Measurements from ENCODE around the gene CAP1.

CAP1 gene

GRCh38 chr1:40059960-40060750 lies 19.6 kb downstream of the CAP1 start:
- Histone ChIP-seq H3K4me3 (ENCODE audit: low read depth in 1 of 2, low read length in 2 of 2) (peak overlapping the region in 1 of 2 donors; percentile 14), H3K27me3 (ENCODE audit: low read depth, low read length) (no peaks in the 10 kb centered on the region), H3K9me3 (ENCODE audit: control insufficient read depth in 1 of 2, low read length in 2 of 2) (no peaks in the 10 kb centered on the region), H3K27ac (ENCODE audit: low read length) (peak overlapping the region; percentile 62), H3K36me3 (ENCODE audit: control insufficient read depth in 1 of 2, insufficient read depth in 2 of 2, low read length in 2 of 2) (peaks cover 40 to 48% of the 10 kb centered on the region in 2 donors), H3K4me1 (ENCODE audit: control insufficient read depth in 1 of 2, insufficient read depth in 2 of 2, low read length in 2 of 2) (peaks cover 22 to 55% of the 10 kb centered on the region in 2 donors)

GRCh38 chr1:40064797-40065499 lies 24.4 kb downstream of the CAP1 start:
- H3K36me3 ChIP-seq (ENCODE audit: control insufficient read depth in 1 of 2, insufficient read depth in 2 of 2, low read length in 2 of 2) = peaks cover 72 to 82% of the 10 kb centered on the region in 2 donors
- peak overlapping the region; percentile 47 for H3K27ac ChIP-seq (ENCODE audit: low read length)
- no peaks in the 10 kb centered on the region for H3K27me3 ChIP-seq (ENCODE audit: low read depth, low read length)
- H3K4me3 ChIP-seq (ENCODE audit: low read depth in 1 of 2, low read length in 2 of 2) = no peak overlapping the region
- no peaks in the 10 kb centered on the region for H3K9me3 ChIP-seq (ENCODE audit: control insufficient read depth in 1 of 2, low read length in 2 of 2)
- H3K4me1 ChIP-seq (ENCODE audit: control insufficient read depth in 1 of 2, insufficient read depth in 2 of 2, low read length in 2 of 2) = peaks cover 3 to 18% of the 10 kb centered on the region in 2 donors

GRCh38 chr1:40067023-40067422 lies 26.5 kb downstream of the CAP1 start:
- Histone ChIP-seq H3K4me1 (ENCODE audit: control insufficient read depth in 1 of 2, insufficient read depth in 2 of 2, low read length in 2 of 2) (peaks cover 0 to 5% of the 10 kb centered on the region in 2 donors), H3K36me3 (ENCODE audit: control insufficient read depth in 1 of 2, insufficient read depth in 2 of 2, low read length in 2 of 2) (peaks cover 75 to 85% of the 10 kb centered on the region in 2 donors), H3K4me3 (ENCODE audit: low read depth in 1 of 2, low read length in 2 of 2) (no peak overlapping the region), H3K27ac (ENCODE audit: low read length) (peak overlapping the region; percentile 25), H3K27me3 (ENCODE audit: low read depth, low read length) (no peaks in the 10 kb centered on the region), H3K9me3 (ENCODE audit: control insufficient read depth in 1 of 2, low read length in 2 of 2) (no peaks in the 10 kb centered on the region)

- H3K4me3 ChIP-seq (ENCODE audit: low read depth in 1 of 2, low read length in 2 of 2) = no peak overlapping the region
- peaks cover 79 to 90% of the 10 kb centered on the region in 2 donors for H3K36me3 ChIP-seq (ENCODE audit: control insufficient read depth in 1 of 2, insufficient read depth in 2 of 2, low read length in 2 of 2)
- H3K27ac ChIP-seq (ENCODE audit: low read length) = no peak overlapping the region
- H3K4me1 ChIP-seq (ENCODE audit: control insufficient read depth in 1 of 2, insufficient read depth in 2 of 2, low read length in 2 of 2) = peaks cover 0 to 5% of the 10 kb centered on the region in 2 donors
- no peaks in the 10 kb centered on the region for H3K9me3 ChIP-seq (ENCODE audit: control insufficient read depth in 1 of 2, low read length in 2 of 2)
- no peaks in the 10 kb centered on the region for H3K27me3 ChIP-seq (ENCODE audit: low read depth, low read length)
Observed at GRCh38 chr1:40067851-40068250, 27.3 kb downstream of the CAP1 start.

GRCh38 chr1:40072142-40072541 lies 31.6 kb downstream of the CAP1 start:
- Histone ChIP-seq H3K4me3 (ENCODE audit: low read depth in 1 of 2, low read length in 2 of 2) (no peak overlapping the region), H3K4me1 (ENCODE audit: control insufficient read depth in 1 of 2, insufficient read depth in 2 of 2, low read length in 2 of 2) (peaks cover 4 to 8% of the 10 kb centered on the region in 2 donors), H3K27ac (ENCODE audit: low read length) (no peak overlapping the region), H3K36me3 (ENCODE audit: control insufficient read depth in 1 of 2, insufficient read depth in 2 of 2, low read length in 2 of 2) (peaks cover 53 to 86% of the 10 kb centered on the region in 2 donors), H3K9me3 (ENCODE audit: control insufficient read depth in 1 of 2, low read length in 2 of 2) (no peaks in the 10 kb centered on the region), H3K27me3 (ENCODE audit: low read depth, low read length) (no peaks in the 10 kb centered on the region)

- H3K27ac ChIP-seq (ENCODE audit: low read length) = no peak overlapping the region
- H3K36me3 ChIP-seq (ENCODE audit: control insufficient read depth in 1 of 2, insufficient read depth in 2 of 2, low read length in 2 of 2) = peaks cover 45 to 81% of the 10 kb centered on the region in 2 donors
- no peaks in the 10 kb centered on the region for H3K9me3 ChIP-seq (ENCODE audit: control insufficient read depth in 1 of 2, low read length in 2 of 2)
Observed at GRCh38 chr1:40073062-40073461, 32.5 kb downstream of the CAP1 start.

GRCh38 chr1:40075266-40075665 lies 34.7 kb downstream of the CAP1 start:
- no peak overlapping the region for H3K4me3 ChIP-seq (ENCODE audit: low read depth in 1 of 2, low read length in 2 of 2)
- peaks cover 4 to 12% of the 10 kb centered on the region in 2 donors for H3K4me1 ChIP-seq (ENCODE audit: control insufficient read depth in 1 of 2, insufficient read depth in 2 of 2, low read length in 2 of 2)
- peaks cover 36 to 69% of the 10 kb centered on the region in 2 donors for H3K36me3 ChIP-seq (ENCODE audit: control insufficient read depth in 1 of 2, insufficient read depth in 2 of 2, low read length in 2 of 2)
- H3K9me3 ChIP-seq (ENCODE audit: control insufficient read depth in 1 of 2, low read length in 2 of 2) = no peaks in the 10 kb centered on the region
- H3K27me3 ChIP-seq (ENCODE audit: low read depth, low read length) = no peaks in the 10 kb centered on the region
- H3K27ac ChIP-seq (ENCODE audit: low read length) = no peak overlapping the region

More at GRCh38 chr1:40073062-40073461, 32.5 kb downstream of the CAP1 start:
- no peak overlapping the region for H3K4me3 ChIP-seq (ENCODE audit: low read depth in 1 of 2, low read length in 2 of 2)
- H3K4me1 ChIP-seq (ENCODE audit: control insufficient read depth in 1 of 2, insufficient read depth in 2 of 2, low read length in 2 of 2) = peaks cover 4 to 12% of the 10 kb centered on the region in 2 donors
- no peaks in the 10 kb centered on the region for H3K27me3 ChIP-seq (ENCODE audit: low read depth, low read length)

- Histone ChIP-seq H3K36me3 (ENCODE audit: control insufficient read depth in 1 of 2, insufficient read depth in 2 of 2, low read length in 2 of 2) (peaks cover 20 to 53% of the 10 kb centered on the region in 2 donors), H3K27ac (ENCODE audit: low read length) (peak overlapping the region; percentile 74), H3K9me3 (ENCODE audit: control insufficient read depth in 1 of 2, low read length in 2 of 2) (no peaks in the 10 kb centered on the region), H3K4me3 (ENCODE audit: low read depth in 1 of 2, low read length in 2 of 2) (peak overlapping the region in 1 of 2 donors; percentile 4), H3K4me1 (ENCODE audit: control insufficient read depth in 1 of 2, insufficient read depth in 2 of 2, low read length in 2 of 2) (peaks cover 4 to 12% of the 10 kb centered on the region in 2 donors), H3K27me3 (ENCODE audit: low read depth, low read length) (no peaks in the 10 kb centered on the region)
Observed at GRCh38 chr1:40076895-40077312, 36.4 kb downstream of the CAP1 start.

- no peak overlapping the region for H3K4me3 ChIP-seq (ENCODE audit: low read depth in 1 of 2, low read length in 2 of 2)
- H3K4me1 ChIP-seq (ENCODE audit: control insufficient read depth in 1 of 2, insufficient read depth in 2 of 2, low read length in 2 of 2) = peaks cover 4 to 12% of the 10 kb centered on the region in 2 donors
Observed at GRCh38 chr1:40078512-40079333, 38.2 kb downstream of the CAP1 start.

GRCh38 chr1:40079774-40080400 lies 39.4 kb downstream of the CAP1 start:
- Histone ChIP-seq H3K36me3 (ENCODE audit: control insufficient read depth in 1 of 2, insufficient read depth in 2 of 2, low read length in 2 of 2) (peaks cover 8 to 24% of the 10 kb centered on the region in 2 donors), H3K9me3 (ENCODE audit: control insufficient read depth in 1 of 2, low read length in 2 of 2) (no peaks in the 10 kb centered on the region), H3K4me1 (ENCODE audit: control insufficient read depth in 1 of 2, insufficient read depth in 2 of 2, low read length in 2 of 2) (peaks cover 4 to 12% of the 10 kb centered on the region in 2 donors), H3K27me3 (ENCODE audit: low read depth, low read length) (no peaks in the 10 kb centered on the region), H3K27ac (ENCODE audit: low read length) (no peak overlapping the region), H3K4me3 (ENCODE audit: low read depth in 1 of 2, low read length in 2 of 2) (no peak overlapping the region)

More at GRCh38 chr1:40078512-40079333, 38.2 kb downstream of the CAP1 start:
- Histone ChIP-seq H3K27me3 (ENCODE audit: low read depth, low read length) (no peaks in the 10 kb centered on the region), H3K9me3 (ENCODE audit: control insufficient read depth in 1 of 2, low read length in 2 of 2) (no peaks in the 10 kb centered on the region), H3K27ac (ENCODE audit: low read length) (no peak overlapping the region), H3K36me3 (ENCODE audit: control insufficient read depth in 1 of 2, insufficient read depth in 2 of 2, low read length in 2 of 2) (peaks cover 5 to 36% of the 10 kb centered on the region in 2 donors)

Data from muscle layer of duodenum (tissue), 2 donors.